Endothelial cell of umbilical vein (primary cell): Measurements from ENCODE around the gene KLF13.

Source experiments
- CTCF ChIP-seq, 2 donors: IDR thresholded peaks; 1 replicate in 1 of 2; 2 replicates in 1 of 2; pipeline ENCODE4 v1.5.1; 2011; ENCODE audit warnings: low read length in 2 of 2, mild to moderate bottlenecking in 2 of 2, moderate library complexity in 2 of 2, control low read depth in 1 of 2, inconsistent platforms in 1 of 2, low read depth in 1 of 2; ENCODE audit not compliant: insufficient read depth in 1 of 2; ENCODE audit errors: extremely low read depth in 1 of 2
- EZH2 ChIP-seq: IDR thresholded peaks from 2 replicates; pipeline ENCODE4 v1.6.1; 2012; ENCODE audit warnings: borderline replicate concordance, low read depth, mild to moderate bottlenecking, moderate library complexity, low read length, inconsistent platforms; ENCODE audit not compliant: severe bottlenecking
- FOS ChIP-seq: IDR thresholded peaks from 2 replicates; pipeline ENCODE4 v1.6.1; 2011; ENCODE audit warnings: mild to moderate bottlenecking, low read length, moderate library complexity, borderline replicate concordance; ENCODE audit not compliant: insufficient read depth
- MYC ChIP-seq: IDR thresholded peaks from one replicate; pipeline ENCODE4 v1.6.1; 2011; ENCODE audit warnings: mild to moderate bottlenecking, low read depth, low read length
- POLR2A ChIP-seq: IDR thresholded peaks from 2 replicates; pipeline ENCODE4 v1.6.1; 2012; ENCODE audit warnings: low read depth, mild to moderate bottlenecking, control low read depth, low read length
- POLR2AphosphoS5 ChIP-seq: IDR thresholded peaks from 2 replicates; pipeline ENCODE4 v1.6.1; 2012; ENCODE audit warnings: low read depth, mild to moderate bottlenecking, control low read depth, low read length, moderate library complexity; ENCODE audit not compliant: insufficient read depth
- TF ChIP-seq, protein P1 (sequence below): IDR thresholded peaks from 2 replicates; pipeline ENCODE4 v1.6.1; 2011; ENCODE audit not compliant: insufficient read depth, insufficient read length

- TF ChIP-seq CTCF (IDR thresholded peaks at IDR 0.05; ENCODE audit: extremely low read depth in 1 of 2, insufficient read depth in 1 of 2, low read depth in 1 of 2, low read length in 2 of 2) (no peak), FOS (no peak), POLR2AphosphoS5 (no peak), POLR2A (no peak), EZH2 (no peak), MYC (no peak)
- TF ChIP-seq, protein P1, sequence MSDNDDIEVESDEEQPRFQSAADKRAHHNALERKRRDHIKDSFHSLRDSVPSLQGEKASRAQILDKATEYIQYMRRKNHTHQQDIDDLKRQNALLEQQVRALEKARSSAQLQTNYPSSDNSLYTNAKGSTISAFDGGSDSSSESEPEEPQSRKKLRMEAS: no peak
These were observed 73.7 kb downstream of the KLF13 start for GRCh38 chr15:31400222-31400927.
